ENCODE results near the gene OPA3. TPM values are rescaled to one million over a fixed set of nuclear protein-coding genes. Genes with fewer than 3 reads are reported as not detected.

OPA3 gene
- total RNA-seq, 1 donor from 2014 or later = 14.4 TPM

DNA sequence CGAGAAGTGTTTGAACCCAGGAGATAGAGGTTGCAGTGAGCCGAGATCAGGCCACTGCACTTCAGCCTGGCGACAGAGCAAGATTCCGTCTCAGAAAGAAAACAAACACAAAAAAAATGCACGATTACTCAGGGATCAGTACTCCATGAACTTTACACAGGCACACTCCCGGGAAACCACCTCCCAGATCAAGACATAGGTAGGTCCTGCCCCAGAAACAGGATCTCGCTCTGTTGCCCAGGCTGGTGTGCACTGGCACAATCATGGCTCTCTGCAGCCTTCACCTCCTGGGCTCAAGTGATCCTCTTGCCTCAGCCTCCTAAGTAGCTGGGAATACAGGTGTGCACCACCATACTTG lies 66.2 kb downstream of the OPA3 start:
- Mint-ChIP-seq H3K9me3 (ENCODE audit: low read depth) (no peaks in the 10 kb centered on the region), H3K4me3 (ENCODE audit: low read depth) (no peak overlapping the region), H3K27me3 (no peaks in the 10 kb centered on the region), H3K27ac (no peak overlapping the region), H3K36me3 (ENCODE audit: insufficient read depth) (peaks cover 13% of the 10 kb centered on the region), H3K4me1 (ENCODE audit: low read depth) (peaks cover 4% of the 10 kb centered on the region)
- TF ChIP-seq, protein P1, sequence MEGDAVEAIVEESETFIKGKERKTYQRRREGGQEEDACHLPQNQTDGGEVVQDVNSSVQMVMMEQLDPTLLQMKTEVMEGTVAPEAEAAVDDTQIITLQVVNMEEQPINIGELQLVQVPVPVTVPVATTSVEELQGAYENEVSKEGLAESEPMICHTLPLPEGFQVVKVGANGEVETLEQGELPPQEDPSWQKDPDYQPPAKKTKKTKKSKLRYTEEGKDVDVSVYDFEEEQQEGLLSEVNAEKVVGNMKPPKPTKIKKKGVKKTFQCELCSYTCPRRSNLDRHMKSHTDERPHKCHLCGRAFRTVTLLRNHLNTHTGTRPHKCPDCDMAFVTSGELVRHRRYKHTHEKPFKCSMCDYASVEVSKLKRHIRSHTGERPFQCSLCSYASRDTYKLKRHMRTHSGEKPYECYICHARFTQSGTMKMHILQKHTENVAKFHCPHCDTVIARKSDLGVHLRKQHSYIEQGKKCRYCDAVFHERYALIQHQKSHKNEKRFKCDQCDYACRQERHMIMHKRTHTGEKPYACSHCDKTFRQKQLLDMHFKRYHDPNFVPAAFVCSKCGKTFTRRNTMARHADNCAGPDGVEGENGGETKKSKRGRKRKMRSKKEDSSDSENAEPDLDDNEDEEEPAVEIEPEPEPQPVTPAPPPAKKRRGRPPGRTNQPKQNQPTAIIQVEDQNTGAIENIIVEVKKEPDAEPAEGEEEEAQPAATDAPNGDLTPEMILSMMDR (IDR thresholded peaks at IDR 0.05; ENCODE audit: unreplicated experiment) = no peak
- DNase-seq (ENCODE audit: low spot score, unreplicated experiment) = no peak

DNA sequence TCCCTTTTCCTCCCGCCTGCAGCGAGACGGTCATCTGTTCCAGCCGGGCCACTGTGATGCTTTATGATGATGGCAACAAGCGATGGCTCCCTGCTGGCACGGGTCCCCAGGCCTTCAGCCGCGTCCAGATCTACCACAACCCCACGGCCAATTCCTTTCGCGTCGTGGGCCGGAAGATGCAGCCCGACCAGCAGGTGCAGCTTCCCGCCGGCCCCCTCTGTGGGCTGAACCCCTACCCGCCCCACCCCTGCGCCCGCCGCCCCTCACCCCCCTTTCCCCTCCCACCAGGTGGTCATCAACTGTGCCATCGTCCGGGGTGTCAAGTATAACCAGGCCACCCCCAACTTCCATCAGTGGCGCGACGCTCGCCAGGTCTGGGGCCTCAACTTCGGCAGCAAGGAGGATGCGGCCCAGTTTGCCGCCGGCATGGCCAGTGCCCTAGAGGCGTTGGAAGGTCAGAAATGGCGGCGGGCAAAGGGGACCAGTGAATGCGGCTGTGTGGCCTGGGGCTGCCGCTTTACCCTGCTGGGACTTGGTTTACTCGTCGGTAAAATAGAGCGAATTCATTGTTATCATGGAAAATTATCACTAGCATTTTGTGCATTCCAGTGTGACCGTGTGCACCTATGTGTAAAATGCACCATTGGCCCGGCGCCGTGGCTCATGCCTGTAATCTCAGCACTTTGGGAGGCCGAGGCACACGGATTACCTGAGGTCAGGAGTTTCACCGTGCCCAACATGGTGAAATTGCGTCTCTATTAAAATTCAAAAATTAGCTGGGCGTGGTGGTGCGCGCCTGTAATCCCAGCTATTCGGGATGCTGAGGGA lies 66.7 kb downstream of the OPA3 start:
- Mint-ChIP-seq H3K36me3 (ENCODE audit: insufficient read depth) (peaks cover 13% of the 10 kb centered on the region), H3K4me3 (ENCODE audit: low read depth) (no peak overlapping the region), H3K27me3 (no peaks in the 10 kb centered on the region), H3K9me3 (ENCODE audit: low read depth) (no peaks in the 10 kb centered on the region), H3K4me1 (ENCODE audit: low read depth) (peaks cover 4% of the 10 kb centered on the region), H3K27ac (peak overlapping the region; percentile 57)
- no peak for DNase-seq (ENCODE audit: low spot score, unreplicated experiment)
- TF ChIP-seq, protein P1 (IDR thresholded peaks at IDR 0.05; ENCODE audit: unreplicated experiment) = no peak

DNA sequence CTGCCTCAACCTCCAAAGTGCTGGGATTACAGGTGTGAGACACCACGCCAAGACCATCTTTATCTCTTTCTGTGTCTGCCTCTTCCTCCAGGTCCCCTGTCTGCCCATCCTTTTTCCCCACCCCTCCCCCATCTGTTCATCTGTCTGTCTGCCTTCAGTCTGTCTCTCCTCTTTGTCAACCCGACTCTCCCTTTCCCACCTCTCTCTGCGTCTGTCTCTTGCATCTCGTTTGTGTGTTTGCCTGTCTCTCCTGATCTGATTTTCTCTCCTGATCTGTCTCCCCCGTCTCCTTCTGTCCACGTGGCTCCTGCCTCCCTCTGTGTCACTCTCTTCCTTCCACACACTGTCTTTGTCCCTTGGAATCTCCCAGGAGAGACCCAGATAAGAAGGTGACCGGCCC lies 67.4 kb downstream of the OPA3 start:
- Mint-ChIP-seq H3K27ac (peak overlapping the region; percentile 57), H3K4me3 (ENCODE audit: low read depth) (no peak overlapping the region), H3K36me3 (ENCODE audit: insufficient read depth) (peaks cover 13% of the 10 kb centered on the region)

DNA sequence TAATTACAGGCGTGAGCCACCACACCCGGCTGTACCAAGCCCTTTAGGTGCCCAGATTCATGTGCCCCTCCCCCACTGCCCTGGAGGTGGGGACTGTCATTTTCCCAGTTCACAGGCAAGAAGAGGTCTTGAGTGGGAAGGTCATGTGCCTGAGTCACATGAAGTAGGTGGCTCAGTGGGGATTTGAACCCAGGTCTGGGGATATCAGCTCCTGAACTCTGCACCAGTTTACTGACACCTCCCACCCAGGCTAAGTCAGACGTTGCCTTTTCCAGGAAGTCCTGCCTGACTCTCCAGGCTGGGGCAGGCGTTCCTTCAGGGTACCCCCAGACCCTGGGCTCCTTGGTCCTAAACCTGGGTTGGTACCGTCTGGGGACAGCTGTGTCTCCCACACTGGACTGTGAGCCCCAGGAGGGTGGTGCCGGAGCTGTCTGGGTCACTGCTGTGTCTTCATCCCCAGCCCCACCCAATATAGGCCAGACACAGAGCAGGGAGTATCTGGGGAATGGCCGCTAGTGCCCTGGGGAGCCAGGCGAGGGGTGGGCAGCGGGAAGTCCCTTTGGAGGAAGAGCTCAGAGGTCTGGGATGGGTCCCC lies 68.7 kb downstream of the OPA3 start:
- H3K9me3 Mint-ChIP-seq (ENCODE audit: low read depth) = no peaks in the 10 kb centered on the region
- H3K4me3 Mint-ChIP-seq (ENCODE audit: low read depth) = no peak overlapping the region
- TF ChIP-seq, protein P1 (IDR thresholded peaks at IDR 0.05; ENCODE audit: unreplicated experiment) = no peak
- no peaks in the 10 kb centered on the region for H3K27me3 Mint-ChIP-seq
- no peak for DNase-seq (ENCODE audit: low spot score, unreplicated experiment)
- H3K4me1 Mint-ChIP-seq (ENCODE audit: low read depth) = peaks cover 4% of the 10 kb centered on the region
- peak overlapping the region; percentile 71 for H3K27ac Mint-ChIP-seq
- peaks cover 13% of the 10 kb centered on the region for H3K36me3 Mint-ChIP-seq (ENCODE audit: insufficient read depth)

More for the DNA sequence above, 67.4 kb downstream of the OPA3 start:
- H3K9me3 Mint-ChIP-seq (ENCODE audit: low read depth) = no peaks in the 10 kb centered on the region
- H3K27me3 Mint-ChIP-seq = no peaks in the 10 kb centered on the region
- H3K4me1 Mint-ChIP-seq (ENCODE audit: low read depth) = peaks cover 4% of the 10 kb centered on the region
- no peak for DNase-seq (ENCODE audit: low spot score, unreplicated experiment)
- TF ChIP-seq, protein P1 (IDR thresholded peaks at IDR 0.05; ENCODE audit: unreplicated experiment) = no peak

DNA sequence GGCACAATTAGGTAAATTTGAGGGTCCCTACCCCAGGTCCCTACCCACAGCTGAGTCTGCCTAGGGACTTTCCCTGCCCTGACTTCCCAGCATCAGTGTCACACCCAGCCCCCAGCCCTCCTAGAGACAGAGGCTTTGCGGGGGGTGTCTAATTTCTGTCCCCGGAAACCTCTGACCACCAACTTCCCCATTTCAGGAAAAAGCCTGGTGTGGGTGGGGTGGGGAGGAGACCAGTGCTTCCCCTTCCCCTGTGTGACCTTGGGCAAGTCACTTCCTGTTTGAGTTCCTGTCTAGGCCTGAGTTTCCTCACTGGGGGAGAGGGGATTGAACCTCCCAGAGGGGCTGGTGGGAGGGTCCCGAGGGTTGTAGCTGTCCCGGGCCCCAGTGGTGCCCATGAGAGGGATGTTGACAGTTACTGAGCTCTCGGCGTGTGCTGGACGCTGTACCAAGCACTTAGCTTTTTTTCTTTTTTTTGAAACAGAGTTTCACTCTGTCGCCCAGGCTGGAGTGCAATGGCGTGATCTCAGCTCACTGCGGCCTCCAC lies 69.4 kb downstream of the OPA3 start:
- H3K36me3 Mint-ChIP-seq (ENCODE audit: insufficient read depth) = peaks cover 11% of the 10 kb centered on the region
- H3K9me3 Mint-ChIP-seq (ENCODE audit: low read depth) = no peaks in the 10 kb centered on the region
- peaks cover 4% of the 10 kb centered on the region for H3K4me1 Mint-ChIP-seq (ENCODE audit: low read depth)
- DNase-seq (ENCODE audit: low spot score, unreplicated experiment) = no peak
- H3K27me3 Mint-ChIP-seq = no peaks in the 10 kb centered on the region
- TF ChIP-seq, protein P1 (IDR thresholded peaks at IDR 0.05; ENCODE audit: unreplicated experiment) = no peak
- no peak overlapping the region for H3K27ac Mint-ChIP-seq
- no peak overlapping the region for H3K4me3 Mint-ChIP-seq (ENCODE audit: low read depth)
